Measurements from ENCODE around the gene ZNF627. TPM values are rescaled to one million over a fixed set of nuclear protein-coding genes. Genes with fewer than 3 reads are reported as not detected.

The ZNF627 gene
- total RNA-seq, 1 donor from 2014 or later, result 9.4 TPM

- no peaks in the 10 kb centered on the region for H3K27me3 ChIP-seq (ENCODE audit: low read depth)
- no peaks in the 10 kb centered on the region for H3K36me3 ChIP-seq
- no peak overlapping the region for H3K27ac ChIP-seq
- intact Hi-C loops (cut with DNase I), result no loop called here
- ATAC-seq (no peak), DNase-seq (no peak)
- H3K4me1 ChIP-seq, result no peaks in the 10 kb centered on the region
- TF ChIP-seq CTCF (IDR thresholded peaks at IDR 0.05), result no peak
- peaks cover 36% of the 10 kb centered on the region for H3K9me3 ChIP-seq
- no peak overlapping the region for H3K4me3 ChIP-seq
Measured at GRCh38 chr19:11652492-11652891, 55.2 kb downstream of the ZNF627 start.

GRCh38 chr19:11656535-11656934 is 59.3 kb downstream of the ZNF627 start:
- intact Hi-C loops (cut with DNase I), result no loop called here
- Histone ChIP-seq H3K4me1 (no peaks in the 10 kb centered on the region), H3K27ac (no peak overlapping the region), H3K27me3 (ENCODE audit: low read depth) (no peaks in the 10 kb centered on the region), H3K36me3 (no peaks in the 10 kb centered on the region), H3K9me3 (peaks cover 25% of the 10 kb centered on the region), H3K4me3 (no peak overlapping the region)
- ATAC-seq, result no peak
- DNase-seq, result no peak
- no peak for TF ChIP-seq CTCF (IDR thresholded peaks at IDR 0.05)

GRCh38 chr19:11657307-11657706 is 60.0 kb downstream of the ZNF627 start:
- Histone ChIP-seq H3K27ac (no peak overlapping the region), H3K9me3 (peaks cover 17% of the 10 kb centered on the region), H3K27me3 (ENCODE audit: low read depth) (no peaks in the 10 kb centered on the region), H3K4me3 (no peak overlapping the region), H3K36me3 (no peaks in the 10 kb centered on the region), H3K4me1 (no peaks in the 10 kb centered on the region)
- intact Hi-C loops (cut with DNase I), result no loop called here
- DNase-seq (no peak), ATAC-seq (no peak)
- TF ChIP-seq CTCF (IDR thresholded peaks at IDR 0.05), result no peak

GRCh38 chr19:11658970-11659369 is 61.7 kb downstream of the ZNF627 start:
- Histone ChIP-seq H3K4me3 (no peak overlapping the region), H3K9me3 (peaks cover 3% of the 10 kb centered on the region), H3K4me1 (no peaks in the 10 kb centered on the region), H3K27ac (no peak overlapping the region), H3K27me3 (ENCODE audit: low read depth) (no peaks in the 10 kb centered on the region), H3K36me3 (no peaks in the 10 kb centered on the region)
- DNase-seq (no peak), ATAC-seq (no peak)
- intact Hi-C loops (cut with DNase I), result no loop called here
- TF ChIP-seq CTCF (IDR thresholded peaks at IDR 0.05), result no peak

- no peak for DNase-seq
- TF ChIP-seq CTCF (IDR thresholded peaks at IDR 0.05), result peak; percentile 20
- H3K27me3 ChIP-seq (ENCODE audit: low read depth), result no peaks in the 10 kb centered on the region
- H3K4me1 ChIP-seq, result no peaks in the 10 kb centered on the region
- no peak for ATAC-seq
- no peak overlapping the region for H3K4me3 ChIP-seq
- no peak overlapping the region for H3K27ac ChIP-seq
- H3K9me3 ChIP-seq, result no peaks in the 10 kb centered on the region
- intact Hi-C loops (cut with DNase I), result no loop called here
- no peaks in the 10 kb centered on the region for H3K36me3 ChIP-seq
Measured at GRCh38 chr19:11659612-11660011, 62.3 kb downstream of the ZNF627 start.

- DNase-seq, result peak; percentile 45
- Histone ChIP-seq H3K4me3 (no peak overlapping the region), H3K9me3 (no peaks in the 10 kb centered on the region), H3K27ac (no peak overlapping the region), H3K4me1 (no peaks in the 10 kb centered on the region), H3K36me3 (no peaks in the 10 kb centered on the region), H3K27me3 (ENCODE audit: low read depth) (no peaks in the 10 kb centered on the region)
- intact Hi-C loops (cut with DNase I), result no loop called here
- ATAC-seq, result no peak
- no peak for TF ChIP-seq CTCF (IDR thresholded peaks at IDR 0.05)
Measured at GRCh38 chr19:11662278-11662677, 65.0 kb downstream of the ZNF627 start.

All from lower lobe of right lung (tissue), 2 donors.